Naive thymus-derived CD8-positive, alpha-beta T cell (primary cell): ENCODE data around the gene ANTXR1. TPM values are rescaled to one million over a fixed set of nuclear protein-coding genes. Genes with fewer than 3 reads are reported as not detected.

Source experiments
- ATAC-seq, 2 donors: fragments of 150-1000 bp; cut with Tn5 transposase in 1 of 2; sonication (Bioruptor Pico), chemical (Tn5 transposase) in 1 of 2; 1 replicate in 1 of 2; 2 replicates in 1 of 2; pipeline ENCODE4 v1.10.0; 2021; ENCODE audit warnings: mild to moderate bottlenecking in 2 of 2, moderate library complexity in 2 of 2
- POLR2A ChIA-PET: fragments of 350-600 bp; sonication (Branson Sonifier 250); formaldehyde crosslinking; loops from one replicate; lab custom pipeline; 2021; ENCODE audit warnings: antibody characterized with exemption; lab: Charles Lee
- DNase-seq, 10 donors: peaks; one replicate each; pipeline versions ENCODE4 v3.0.0 to v3.0.0-alpha.2; 2020 to 2022
- H3K27ac Mint-ChIP-seq, 10 donors: one replicate each; pipeline ENCODE4 v1.8.0; 2020 to 2022; ENCODE audit warnings: mild to moderate bottlenecking in 10 of 10, mixed read lengths in 10 of 10, moderate library complexity in 4 of 10, inconsistent platforms in 1 of 10
- H3K27me3 Mint-ChIP-seq, 5 donors: one replicate each; pipeline ENCODE4 v1.8.0; 2021 to 2022; ENCODE audit warnings: mixed read lengths in 5 of 5
- H3K36me3 Mint-ChIP-seq, 3 donors: one replicate each; pipeline ENCODE4 v1.8.0; 2020 to 2022; ENCODE audit warnings: mixed read lengths in 3 of 3, mild to moderate bottlenecking in 2 of 3, inconsistent platforms in 1 of 3
- H3K4me1 Mint-ChIP-seq, 4 donors: one replicate each; pipeline ENCODE4 v1.8.0; 2021 to 2022; ENCODE audit warnings: mixed read lengths in 4 of 4
- H3K4me3 Mint-ChIP-seq, 10 donors: one replicate each; pipeline ENCODE4 v1.8.0; 2020 to 2022; ENCODE audit warnings: mild to moderate bottlenecking in 10 of 10, mixed read lengths in 10 of 10, moderate library complexity in 6 of 10, inconsistent platforms in 1 of 10
- H3K9me3 Mint-ChIP-seq, 9 donors: one replicate each; pipeline ENCODE4 v1.8.0; 2020 to 2022; ENCODE audit warnings: mixed read lengths in 9 of 9, mild to moderate bottlenecking in 3 of 9, inconsistent platforms in 1 of 9, moderate library complexity in 1 of 9
- polyA plus RNA-seq, 3 donors: library from polyadenylated mRNA; unstranded; fragments of 300-500 nt; fragmentation: Illumina TruSeq; gene quantifications; one replicate each; pipeline ENCODE4 v1.2.3, GENCODE V29; 2021
- total RNA-seq, 8 experiments: library from RNA in 2 of 8; stranded (reverse) in 2 of 8; gene quantifications; one replicate each; pipeline ENCODE4 v1.2.3 and lab custom pipeline; 2021 to 2026

The ANTXR1 gene
- total and polyA plus RNA-seq, 5 experiments from 2014 or later: 0.08 to 0.20 (median 0.14) TPM; not detected in 2

DNA sequence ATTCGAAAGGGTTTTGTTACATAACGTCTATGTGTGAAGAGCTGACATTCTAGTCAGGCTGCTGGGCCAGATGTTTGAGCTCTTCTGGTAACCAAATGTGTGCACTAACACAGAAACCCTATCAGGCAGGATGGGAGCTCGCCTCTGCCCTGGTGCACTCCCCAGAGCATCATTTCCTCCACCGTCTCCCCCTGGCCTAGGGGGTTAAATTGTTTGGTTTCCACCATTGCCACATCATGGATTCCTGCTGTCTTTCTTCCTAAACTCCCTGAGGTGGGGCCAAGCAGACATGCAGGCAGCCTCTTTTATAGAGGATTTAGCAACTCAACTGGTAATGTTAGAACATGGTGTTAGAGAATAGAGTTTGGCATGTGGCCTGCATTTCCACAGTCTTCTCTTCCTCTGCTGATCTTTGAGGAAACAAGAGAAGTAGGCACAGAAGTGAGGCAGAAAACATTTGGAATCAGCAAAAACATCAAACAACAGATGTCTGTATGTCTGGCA, 87.3 kb downstream of the ANTXR1 start:
- Mint-ChIP-seq H3K4me3 (no peak overlapping the region), H3K4me1 (no peaks in the 10 kb centered on the region), H3K27ac (no peak overlapping the region), H3K27me3 (peaks cover 0 to 4% (median 2%) of the 10 kb centered on the region in 5 donors), H3K9me3 (no peaks in the 10 kb centered on the region), H3K36me3 (no peaks in the 10 kb centered on the region)
- POLR2A ChIA-PET: no interaction called here
- no peak for ATAC-seq
- DNase-seq: no peak

DNA sequence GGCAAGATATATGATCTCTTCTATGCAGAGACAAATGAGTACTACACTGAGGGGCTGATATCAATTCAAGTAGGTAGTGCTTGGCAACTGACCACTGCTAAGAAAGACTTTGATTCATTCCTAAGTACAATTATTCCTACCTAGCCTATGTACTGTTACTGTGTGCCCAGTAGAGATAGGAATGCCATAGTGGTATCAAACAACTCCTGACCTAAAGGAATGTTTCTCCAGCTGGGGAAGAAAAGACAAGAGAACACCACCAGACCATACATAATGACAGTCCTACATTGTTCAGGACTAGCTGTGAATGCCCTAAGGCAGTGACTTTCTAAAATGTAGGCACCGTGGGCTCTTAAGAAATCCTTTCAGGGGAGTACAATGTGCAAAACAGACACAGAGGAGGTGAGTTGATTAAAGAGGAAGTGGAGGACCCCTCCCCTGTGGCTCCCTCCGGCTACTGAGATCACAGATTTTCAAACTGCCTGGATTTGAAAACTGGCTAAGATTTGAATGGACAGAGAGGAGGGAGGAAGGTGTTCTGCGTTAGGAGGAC, 89.1 kb downstream of the ANTXR1 start:
- POLR2A ChIA-PET: no interaction called here
- Mint-ChIP-seq H3K4me3 (no peak overlapping the region), H3K27ac (no peak overlapping the region), H3K27me3 (peaks cover 0 to 7% (median 0%) of the 10 kb centered on the region in 5 donors), H3K9me3 (no peaks in the 10 kb centered on the region), H3K4me1 (no peaks in the 10 kb centered on the region), H3K36me3 (no peaks in the 10 kb centered on the region)
- ATAC-seq (no peak), DNase-seq (no peak)

DNA sequence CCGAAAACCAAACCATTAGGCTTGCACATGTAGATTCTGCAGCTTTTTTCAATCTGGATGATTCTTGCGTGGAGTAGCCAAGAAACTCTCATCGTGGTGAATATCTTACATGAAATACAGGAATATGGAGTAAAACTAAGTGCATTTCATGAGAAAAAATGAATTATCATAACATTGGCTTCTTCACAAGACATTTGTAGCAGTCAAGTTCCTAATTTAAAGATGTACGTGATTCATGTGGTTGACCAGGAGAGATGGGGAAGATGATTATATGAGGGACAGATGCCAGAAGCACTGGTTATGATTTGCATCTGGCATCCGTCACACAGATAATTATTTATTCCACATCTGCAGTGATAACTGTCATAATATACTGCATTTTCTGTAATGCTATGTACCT, 90.4 kb downstream of the ANTXR1 start:
- no peak overlapping the region for H3K27ac Mint-ChIP-seq
- ATAC-seq: no peak
- H3K9me3 Mint-ChIP-seq: no peaks in the 10 kb centered on the region
- no peaks in the 10 kb centered on the region for H3K4me1 Mint-ChIP-seq
- POLR2A ChIA-PET: no interaction called here
- DNase-seq: no peak
- H3K4me3 Mint-ChIP-seq: no peak overlapping the region
- H3K27me3 Mint-ChIP-seq: peaks cover 0 to 7% (median 0%) of the 10 kb centered on the region in 5 donors
- H3K36me3 Mint-ChIP-seq: no peaks in the 10 kb centered on the region

DNA sequence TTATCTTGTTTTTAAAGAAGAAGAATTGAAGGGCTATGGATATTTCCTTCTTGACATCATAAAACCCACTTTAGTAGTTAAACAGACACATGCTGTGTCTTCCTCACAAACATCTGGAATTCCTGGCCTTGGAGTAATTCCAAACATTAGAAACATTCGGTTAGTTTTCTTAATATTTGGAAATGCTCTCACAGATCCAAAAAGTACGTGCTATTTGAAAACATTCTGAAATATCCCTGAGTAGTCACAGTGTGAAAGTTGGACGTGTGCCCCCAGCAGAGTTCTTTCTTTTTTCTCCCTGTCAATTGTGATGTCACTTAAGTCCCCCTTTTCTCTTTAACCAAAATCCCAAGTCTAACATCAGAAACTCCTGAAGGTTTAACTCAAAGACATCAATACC, 91.3 kb downstream of the ANTXR1 start:
- ATAC-seq: no peak
- peaks cover 0 to 7% (median 0%) of the 10 kb centered on the region in 5 donors for H3K27me3 Mint-ChIP-seq
- H3K4me3 Mint-ChIP-seq: no peak overlapping the region
- no peak for DNase-seq
- H3K4me1 Mint-ChIP-seq: no peaks in the 10 kb centered on the region
- no peaks in the 10 kb centered on the region for H3K9me3 Mint-ChIP-seq
- H3K36me3 Mint-ChIP-seq: no peaks in the 10 kb centered on the region
- no peak overlapping the region for H3K27ac Mint-ChIP-seq
- POLR2A ChIA-PET: no interaction called here

DNA sequence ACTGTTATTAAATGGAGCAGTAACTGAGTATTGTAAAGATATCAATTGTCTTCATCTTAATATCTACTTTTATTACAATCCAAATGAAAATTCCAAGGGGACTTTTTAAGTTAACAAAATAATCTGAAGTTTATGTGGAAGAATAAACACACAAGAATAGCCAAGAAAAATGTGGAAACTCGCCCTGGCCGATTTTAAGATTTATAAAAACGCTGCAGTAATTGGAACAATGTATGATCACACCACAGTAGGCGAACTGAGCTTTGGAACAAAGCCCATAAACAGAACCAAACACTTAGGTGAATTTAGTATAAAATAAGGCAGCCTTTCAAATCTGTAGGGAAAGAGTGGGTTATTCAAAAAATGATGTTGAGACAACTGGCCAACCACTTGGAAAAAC, 96.3 kb downstream of the ANTXR1 start:
- no peak overlapping the region for H3K27ac Mint-ChIP-seq

DNA sequence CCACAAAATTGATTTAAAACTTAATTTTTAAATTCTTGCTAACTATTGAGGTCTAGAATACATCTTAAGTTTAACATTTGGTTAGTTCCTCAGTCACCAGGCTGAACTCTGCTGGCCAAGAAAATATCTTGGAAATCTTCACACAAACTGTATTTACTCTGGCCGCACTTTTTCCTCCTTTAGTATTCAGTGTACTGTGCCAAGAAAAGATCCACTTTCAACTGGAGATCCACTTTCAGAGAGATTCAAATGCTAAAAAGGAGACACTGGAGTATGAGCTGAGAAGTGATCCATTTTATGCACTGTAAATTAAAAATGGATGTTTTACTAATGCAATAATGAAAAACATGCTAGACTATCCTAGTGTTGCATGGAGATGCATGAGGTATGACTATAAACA, 98.1 kb downstream of the ANTXR1 start:
- Mint-ChIP-seq H3K27ac (no peak overlapping the region), H3K9me3 (no peaks in the 10 kb centered on the region), H3K4me3 (no peak overlapping the region), H3K36me3 (no peaks in the 10 kb centered on the region), H3K4me1 (no peaks in the 10 kb centered on the region), H3K27me3 (peaks cover 0 to 8% (median 0%) of the 10 kb centered on the region in 5 donors)
- POLR2A ChIA-PET: no interaction called here
- DNase-seq (no peak), ATAC-seq (no peak)

More for the DNA sequence above, 96.3 kb downstream of the ANTXR1 start:
- ATAC-seq (no peak), DNase-seq (no peak)
- Mint-ChIP-seq H3K9me3 (no peaks in the 10 kb centered on the region), H3K36me3 (no peaks in the 10 kb centered on the region), H3K4me3 (no peak overlapping the region), H3K27me3 (peaks cover 0 to 8% (median 0%) of the 10 kb centered on the region in 5 donors), H3K4me1 (no peaks in the 10 kb centered on the region)
- POLR2A ChIA-PET: no interaction called here

DNA sequence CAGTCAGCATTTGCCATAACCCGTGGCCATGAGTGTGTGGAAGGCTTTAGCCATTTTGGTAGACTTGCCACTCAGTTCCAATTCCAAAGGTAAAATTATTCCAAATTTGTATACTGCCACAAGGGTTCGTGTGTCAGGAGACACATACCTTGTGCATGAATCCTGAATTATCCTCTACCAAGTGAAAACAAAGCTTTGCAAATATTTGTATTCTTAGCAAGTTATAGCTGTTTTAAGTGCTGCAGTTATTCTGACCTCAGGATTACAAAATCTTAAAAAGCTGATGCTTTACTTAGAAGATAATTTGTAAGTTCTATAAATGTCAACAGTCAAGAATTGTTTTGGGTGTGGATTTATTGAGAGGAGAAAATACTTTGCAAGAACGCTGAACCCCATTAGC, 100.6 kb downstream of the ANTXR1 start:
- ATAC-seq (no peak), DNase-seq (no peak)
- H3K36me3 Mint-ChIP-seq: no peaks in the 10 kb centered on the region
- no peaks in the 10 kb centered on the region for H3K9me3 Mint-ChIP-seq
- no peak overlapping the region for H3K4me3 Mint-ChIP-seq
- no peak overlapping the region for H3K27ac Mint-ChIP-seq
- POLR2A ChIA-PET: no interaction called here
- H3K27me3 Mint-ChIP-seq: peaks cover 0 to 3% (median 0%) of the 10 kb centered on the region in 5 donors
- H3K4me1 Mint-ChIP-seq: no peaks in the 10 kb centered on the region

DNA sequence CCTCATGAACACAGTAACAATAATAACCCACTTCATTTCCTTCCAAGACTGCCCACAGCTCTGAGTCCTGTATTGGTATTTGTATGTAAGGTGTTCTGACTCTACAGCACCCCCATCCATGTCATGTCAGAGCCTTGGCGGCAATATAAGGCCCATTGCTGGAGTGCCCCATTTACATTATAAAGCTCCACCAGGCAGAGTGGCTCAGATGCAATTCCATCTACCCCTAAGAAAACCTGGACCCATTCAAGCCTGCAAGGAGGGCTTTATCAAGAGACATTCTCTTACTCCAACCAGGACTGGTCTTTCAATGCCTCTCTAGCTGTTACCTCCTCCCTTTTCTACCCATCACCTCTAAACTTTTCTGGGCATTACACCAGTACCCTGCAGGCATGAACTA, 101.6 kb downstream of the ANTXR1 start:
- Mint-ChIP-seq H3K27me3 (peaks cover 0 to 3% (median 0%) of the 10 kb centered on the region in 5 donors), H3K36me3 (no peaks in the 10 kb centered on the region), H3K4me1 (no peaks in the 10 kb centered on the region), H3K27ac (no peak overlapping the region), H3K4me3 (no peak overlapping the region), H3K9me3 (no peaks in the 10 kb centered on the region)
- ATAC-seq (no peak), DNase-seq (no peak)
- POLR2A ChIA-PET: interaction anchor here (0.5 kb wide), 1 partner anchor 121 kb away, joined by 5 read pairs; no protein-coding TSS in a partner anchor

DNA sequence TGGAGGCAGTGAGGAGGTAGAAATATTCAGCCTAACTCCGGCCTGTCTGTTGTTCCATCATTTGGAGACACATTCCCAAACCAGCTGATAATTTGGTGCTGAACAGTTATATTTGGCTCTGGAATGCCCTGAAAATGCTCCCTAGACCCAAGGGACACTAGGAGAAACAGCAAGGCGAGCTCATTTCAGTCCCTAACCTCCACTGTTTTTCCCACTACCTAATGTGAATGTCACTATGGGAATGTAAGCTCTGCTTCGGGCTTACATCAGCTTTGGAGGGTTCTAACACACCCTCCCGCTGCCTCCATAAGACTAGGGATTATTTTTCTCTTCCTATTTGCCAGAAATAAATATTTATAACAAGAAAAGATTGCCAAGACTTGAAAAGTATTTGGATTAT, 103.5 kb downstream of the ANTXR1 start:
- no peaks in the 10 kb centered on the region for H3K4me1 Mint-ChIP-seq
- no peak overlapping the region for H3K4me3 Mint-ChIP-seq
- DNase-seq (no peak), ATAC-seq (no peak)
- H3K27me3 Mint-ChIP-seq: no peaks in the 10 kb centered on the region
- POLR2A ChIA-PET: interaction anchor here (0.6 kb wide), 1 partner anchor 214 kb away, joined by 3 read pairs; no protein-coding TSS in a partner anchor
- H3K36me3 Mint-ChIP-seq: no peaks in the 10 kb centered on the region
- no peak overlapping the region for H3K27ac Mint-ChIP-seq
- H3K9me3 Mint-ChIP-seq: no peaks in the 10 kb centered on the region

DNA sequence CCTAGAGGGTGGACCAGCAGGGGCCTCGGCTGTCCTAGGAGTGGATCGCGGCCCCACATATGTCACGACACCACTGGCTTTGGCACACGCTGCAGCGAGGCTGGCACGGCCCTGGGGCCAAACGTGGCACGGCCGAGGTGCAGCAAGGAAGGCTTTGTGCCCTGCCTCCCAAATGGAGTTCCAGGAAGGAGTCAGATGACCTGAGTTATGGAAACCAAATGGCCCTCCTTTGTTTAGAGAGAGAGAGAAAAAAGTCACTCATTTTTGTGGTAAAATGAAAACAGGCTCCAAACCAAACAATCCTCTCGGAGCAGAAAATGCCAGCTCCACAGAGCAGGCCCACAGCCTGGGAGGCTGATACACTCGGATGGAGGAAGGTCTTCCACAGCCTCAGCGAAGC, 105.6 kb downstream of the ANTXR1 start:
- Mint-ChIP-seq H3K27ac (no peak overlapping the region), H3K4me1 (no peaks in the 10 kb centered on the region), H3K36me3 (no peaks in the 10 kb centered on the region), H3K4me3 (no peak overlapping the region), H3K9me3 (no peaks in the 10 kb centered on the region), H3K27me3 (peaks cover 2 to 6% (median 4%) of the 10 kb centered on the region in 5 donors)
- DNase-seq (no peak), ATAC-seq (no peak)
- POLR2A ChIA-PET: no interaction called here

DNA sequence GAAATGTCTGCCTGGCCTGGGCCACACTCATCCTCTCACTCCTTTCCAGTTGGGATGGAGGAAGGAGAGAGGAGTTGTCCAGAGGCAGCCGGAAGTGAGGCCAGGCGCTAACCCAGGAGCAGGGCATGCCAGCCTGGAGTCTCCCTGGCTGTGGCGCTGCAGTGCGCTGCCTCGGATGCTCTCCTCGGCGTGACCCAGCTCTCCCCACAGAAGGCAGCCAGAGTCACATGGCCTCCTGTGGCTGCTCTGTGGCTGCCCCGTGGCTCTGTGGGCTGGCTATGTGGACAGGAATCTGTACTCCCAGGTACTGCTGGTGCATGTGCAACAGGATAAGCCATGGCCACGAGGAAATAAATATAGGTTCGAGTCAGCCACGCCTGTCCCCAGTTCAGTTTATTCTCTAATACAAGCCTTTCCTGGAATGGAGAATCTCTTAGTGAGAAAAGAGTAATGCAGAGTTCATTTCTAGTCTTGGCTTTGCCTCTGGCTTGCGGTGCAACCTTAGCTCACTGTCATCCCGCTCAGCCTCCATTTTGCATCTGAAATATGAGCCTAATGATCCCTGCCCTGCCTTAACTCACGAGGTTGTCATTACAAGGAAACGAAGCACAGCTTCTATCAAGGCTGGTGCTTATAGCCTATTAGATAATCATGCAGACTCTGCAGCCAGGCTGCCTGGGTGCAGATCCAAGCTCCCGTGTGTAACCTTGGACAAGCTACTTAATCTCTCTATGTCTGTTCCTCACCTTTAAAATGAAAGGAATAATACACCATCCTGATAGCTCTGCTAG, 106.3 kb downstream of the ANTXR1 start:
- POLR2A ChIA-PET: no interaction called here
- DNase-seq: no peak
- Mint-ChIP-seq H3K4me3 (no peak overlapping the region), H3K4me1 (no peaks in the 10 kb centered on the region), H3K36me3 (no peaks in the 10 kb centered on the region), H3K27me3 (peaks cover 2 to 8% (median 4%) of the 10 kb centered on the region in 5 donors), H3K27ac (no peak overlapping the region), H3K9me3 (no peaks in the 10 kb centered on the region)
- ATAC-seq: no peak

DNA sequence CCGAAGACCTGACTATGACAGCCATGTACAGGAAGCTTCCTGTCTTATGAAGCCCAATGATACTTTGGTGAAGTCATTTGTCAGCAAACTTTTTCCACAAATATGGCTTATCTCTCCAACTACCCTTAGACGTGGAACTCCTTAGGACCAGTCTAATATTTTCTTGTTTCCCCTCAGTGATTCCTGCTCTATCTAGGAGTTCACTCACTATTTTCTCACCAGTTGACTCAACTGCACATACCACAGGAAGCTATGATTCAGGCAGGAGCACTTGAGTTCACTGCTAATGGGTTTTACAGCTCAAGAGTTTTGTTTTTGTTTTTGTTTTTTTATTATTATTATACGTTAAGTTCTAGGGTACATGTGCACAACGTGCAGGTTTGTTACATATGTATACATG, 109.3 kb downstream of the ANTXR1 start:
- Mint-ChIP-seq H3K4me1 (no peaks in the 10 kb centered on the region), H3K27me3 (peaks cover 7 to 16% (median 10%) of the 10 kb centered on the region in 5 donors), H3K27ac (no peak overlapping the region), H3K4me3 (no peak overlapping the region), H3K9me3 (no peaks in the 10 kb centered on the region), H3K36me3 (no peaks in the 10 kb centered on the region)
- ATAC-seq: no peak
- no peak for DNase-seq
- POLR2A ChIA-PET: no interaction called here

DNA sequence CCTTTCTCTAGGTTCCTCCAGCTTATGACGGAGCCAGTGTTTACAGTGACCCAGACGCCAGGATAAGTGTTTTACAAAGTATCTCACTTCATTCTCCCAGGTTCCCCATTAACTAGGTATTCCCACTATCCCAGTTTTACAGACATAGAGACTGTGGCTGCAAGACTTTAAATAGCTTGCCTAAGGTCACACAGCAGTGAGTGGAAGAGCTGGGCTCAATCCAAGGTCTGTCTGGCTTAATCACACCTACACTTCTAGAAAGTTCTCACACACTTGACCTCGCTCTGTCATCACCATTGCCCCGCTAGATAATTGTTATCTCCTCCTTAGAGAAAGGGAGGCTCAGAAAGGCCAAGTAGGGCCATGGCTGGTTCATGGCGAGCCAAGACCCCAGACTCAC, 110.2 kb downstream of the ANTXR1 start:
- H3K4me1 Mint-ChIP-seq: no peaks in the 10 kb centered on the region
- no peaks in the 10 kb centered on the region for H3K36me3 Mint-ChIP-seq
- no peak overlapping the region for H3K27ac Mint-ChIP-seq
- H3K4me3 Mint-ChIP-seq: no peak overlapping the region
- ATAC-seq (no peak), DNase-seq (no peak)
- H3K9me3 Mint-ChIP-seq: no peaks in the 10 kb centered on the region
- peaks cover 7 to 18% (median 13%) of the 10 kb centered on the region in 5 donors for H3K27me3 Mint-ChIP-seq
- POLR2A ChIA-PET: no interaction called here
